ENCODE data around the gene FBF1. TPM values are rescaled to one million over a fixed set of nuclear protein-coding genes. Genes with fewer than 3 reads are reported as not detected.

Gene FBF1
- total RNA-seq, 1 experiment from 2014 or later, result 8.3 TPM

GRCh38 chr17:75921596-75921995 lies 19.2 kb downstream of the FBF1 start:
- WGBS (ENCODE audit: extremely low coverage, insufficient read length, low lambda C conversion rate), result no CpG with 5 or more reads among the region's 15 CpGs
- H3K4me3 Mint-ChIP-seq, result no peak overlapping the region

More at GRCh38 chr17:75921596-75921995, 19.2 kb downstream of the FBF1 start:
- no peaks in the 10 kb centered on the region for H3K27me3 Mint-ChIP-seq (ENCODE audit: low read depth)
- Histone ChIP-seq H3K27ac (ENCODE audit: insufficient read length, low read depth, low read length) (no peak overlapping the region), H3K56ac (ENCODE audit: insufficient read length, low read depth, low read length) (no peak overlapping the region), H3K4ac (ENCODE audit: low read depth, low read length) (no peak overlapping the region), H3K18ac (ENCODE audit: insufficient read length, low read depth, low read length) (no peak overlapping the region), H3K9ac (ENCODE audit: extremely low read depth, insufficient read length, low read length) (no peak overlapping the region), H3K27me3 (ENCODE audit: insufficient read depth, low read length) (no peaks in the 10 kb centered on the region), H4K20me1 (ENCODE audit: control insufficient read depth, insufficient read depth, insufficient read length) (no peaks in the 10 kb centered on the region), H2AFZ (ENCODE audit: low read length) (no peak overlapping the region), H3K9me3 (ENCODE audit: control insufficient read depth, low read depth, low read length) (no peaks in the 10 kb centered on the region), H2BK5ac (ENCODE audit: insufficient read length, low read length) (no peak overlapping the region), H4K91ac (ENCODE audit: insufficient read length, low read depth, low read length) (no peak overlapping the region), H4K5ac (ENCODE audit: insufficient read length, low read depth, low read length) (no peak overlapping the region), H3K79me1 (ENCODE audit: insufficient read depth, low read depth, low read length, poor library complexity, severe bottlenecking) (no peaks in the 10 kb centered on the region), H3K23me2 (ENCODE audit: insufficient read length, low read depth, low read length, poor library complexity, severe bottlenecking) (no peaks in the 10 kb centered on the region), H3K79me2 (ENCODE audit: insufficient read depth, low read length) (no peaks in the 10 kb centered on the region), H4K8ac (replicated peaks; ENCODE audit: insufficient read length, low read depth, low read length) (no peak overlapping the region), H3K4me2 (ENCODE audit: insufficient read depth, insufficient read length, low read length) (no peak overlapping the region), H2AK5ac (ENCODE audit: insufficient read length, low read length) (no peak overlapping the region), H2BK12ac (ENCODE audit: insufficient read length, low read depth, low read length) (no peak overlapping the region), H3K14ac (ENCODE audit: insufficient read depth, low read length) (no peak overlapping the region), H3K23ac (ENCODE audit: insufficient read length, low read depth, low read length) (no peak overlapping the region), H2BK120ac (ENCODE audit: low read depth, low read length, poor library complexity, severe bottlenecking) (no peak overlapping the region), H2BK15ac (ENCODE audit: low read depth, low read length) (no peak overlapping the region), H3K4me1 (ENCODE audit: insufficient read depth, low read length) (no peaks in the 10 kb centered on the region), H2BK20ac (ENCODE audit: low read depth, low read length, poor library complexity, severe bottlenecking) (no peak overlapping the region), H3T11ph (ENCODE audit: low read length) (no peak overlapping the region)
- H3K36me3 Mint-ChIP-seq (ENCODE audit: insufficient read depth in 1 of 3, low read depth in 3 of 3), result peaks cover 2 to 29% (median 9%) of the 10 kb centered on the region in 3 experiments; a peak in 6 of 7 replicates
- TF ChIP-seq CTCF (conservative IDR thresholded peaks at IDR 0.05), result no peak
- no peaks in the 10 kb centered on the region for H3K9me3 Mint-ChIP-seq
- no peaks in the 10 kb centered on the region for H3K4me1 Mint-ChIP-seq
- no peak overlapping the region for H3K27ac Mint-ChIP-seq
- DNase-seq, result no peak

Measured in H9 (cell line).